IPS-20b (cell line): ENCODE measurements around the gene TMEM151B.

ENCODE experiments used
- H3K27ac ChIP-seq: one replicate; pipeline ENCODE4 v1.5.1; 2013; ENCODE audit warnings: low read length
- H3K27me3 ChIP-seq: 2 replicates; pipeline ENCODE4 v1.6.1; 2013; ENCODE audit warnings: mild to moderate bottlenecking, low read length, inconsistent platforms; ENCODE audit not compliant: insufficient read depth
- H3K36me3 ChIP-seq: 2 replicates; pipeline ENCODE4 v1.6.1; 2013; ENCODE audit warnings: low read depth, mild to moderate bottlenecking, inconsistent platforms, low read length, moderate library complexity; ENCODE audit not compliant: insufficient read depth
- H3K4me1 ChIP-seq: 2 replicates; pipeline ENCODE4 v1.6.1; 2013; ENCODE audit warnings: mild to moderate bottlenecking, control low read depth, inconsistent platforms, low read length, moderate library complexity; ENCODE audit not compliant: insufficient read depth
- H3K4me3 ChIP-seq: 2 replicates; pipeline ENCODE4 v1.5.1; 2013; ENCODE audit warnings: mild to moderate bottlenecking, low read length, inconsistent platforms
- H3K9ac ChIP-seq: 2 replicates; pipeline ENCODE4 v1.6.1; 2013; ENCODE audit warnings: low read depth, mild to moderate bottlenecking, inconsistent platforms, low read length, moderate library complexity
- H3K9me3 ChIP-seq: 2 replicates; pipeline ENCODE4 v1.6.1; 2013; ENCODE audit warnings: mild to moderate bottlenecking, low read depth, low read length, inconsistent platforms; ENCODE audit not compliant: insufficient read depth

Gene TMEM151B

DNA sequence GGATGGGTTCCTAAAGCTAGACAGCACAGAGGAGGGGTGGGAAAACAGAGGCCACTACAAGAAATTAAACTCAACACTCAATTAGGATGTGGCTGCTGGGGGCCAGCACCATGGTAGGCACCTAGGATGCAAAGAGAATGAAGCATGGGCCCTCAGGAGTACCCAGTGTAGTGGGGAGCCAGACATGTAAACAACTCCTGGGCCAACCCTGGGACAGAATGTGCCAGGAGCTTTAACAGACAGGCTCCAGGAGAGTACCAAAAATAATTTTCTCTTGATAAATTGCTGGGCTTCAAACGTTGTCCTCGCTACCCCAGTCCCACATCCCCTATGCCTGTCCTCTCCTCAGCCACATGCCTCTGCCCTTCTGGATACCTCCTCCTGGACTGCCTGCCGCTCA, 1.7 kb downstream of the TMEM151B start:
- H3K4me3 ChIP-seq = peak overlapping the region; percentile 65; the same call in 1 of the 2 replicates
- no peak overlapping the region; the same call in 1 of the 2 replicates for H3K9ac ChIP-seq
- H3K4me1 ChIP-seq = peaks cover 13% of the 10 kb centered on the region; the same call in 1 of the 2 replicates
- peaks cover 66% of the 10 kb centered on the region for H3K27me3 ChIP-seq
- H3K9me3 ChIP-seq = no peaks in the 10 kb centered on the region
- no peak overlapping the region for H3K27ac ChIP-seq
- H3K36me3 ChIP-seq = no peaks in the 10 kb centered on the region

GRCh38 chr6:44272529-44272928, 2.3 kb downstream of the TMEM151B start:
- H3K9ac ChIP-seq = no peak overlapping the region
- H3K4me1 ChIP-seq = peaks cover 13% of the 10 kb centered on the region; the same call in 1 of the 2 replicates
- H3K9me3 ChIP-seq = no peaks in the 10 kb centered on the region
- no peaks in the 10 kb centered on the region for H3K36me3 ChIP-seq
- H3K27ac ChIP-seq = no peak overlapping the region
- peaks cover 72% of the 10 kb centered on the region for H3K27me3 ChIP-seq
- no peak overlapping the region for H3K4me3 ChIP-seq

DNA sequence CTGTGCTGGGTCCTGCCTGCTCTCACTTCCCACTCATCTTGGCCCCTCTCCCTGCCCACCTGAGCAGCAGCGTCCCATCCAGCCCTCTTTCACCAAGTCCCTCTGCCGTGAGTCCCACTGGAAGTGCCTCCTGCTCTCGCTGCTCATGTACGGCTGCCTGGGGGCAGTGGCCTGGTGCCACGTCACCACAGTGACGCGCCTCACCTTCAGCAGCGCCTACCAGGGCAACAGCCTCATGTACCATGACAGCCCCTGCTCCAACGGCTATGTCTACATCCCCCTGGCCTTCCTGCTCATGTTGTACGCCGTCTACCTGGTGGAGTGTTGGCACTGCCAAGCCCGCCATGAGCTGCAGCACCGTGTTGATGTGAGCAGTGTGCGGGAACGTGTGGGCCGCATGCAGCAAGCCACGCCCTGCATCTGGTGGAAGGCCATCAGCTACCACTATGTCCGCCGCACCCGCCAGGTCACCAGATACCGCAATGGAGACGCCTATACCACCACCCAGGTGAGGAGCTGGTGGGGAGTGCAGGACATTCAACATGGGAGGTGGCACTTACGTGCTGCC, 2.8 kb downstream of the TMEM151B start:
- Histone ChIP-seq H3K27ac (no peak overlapping the region), H3K9ac (no peak overlapping the region), H3K27me3 (peaks cover 78% of the 10 kb centered on the region), H3K4me1 (peaks cover 13% of the 10 kb centered on the region; the same call in 1 of the 2 replicates), H3K9me3 (no peaks in the 10 kb centered on the region), H3K36me3 (no peaks in the 10 kb centered on the region), H3K4me3 (no peak overlapping the region)

DNA sequence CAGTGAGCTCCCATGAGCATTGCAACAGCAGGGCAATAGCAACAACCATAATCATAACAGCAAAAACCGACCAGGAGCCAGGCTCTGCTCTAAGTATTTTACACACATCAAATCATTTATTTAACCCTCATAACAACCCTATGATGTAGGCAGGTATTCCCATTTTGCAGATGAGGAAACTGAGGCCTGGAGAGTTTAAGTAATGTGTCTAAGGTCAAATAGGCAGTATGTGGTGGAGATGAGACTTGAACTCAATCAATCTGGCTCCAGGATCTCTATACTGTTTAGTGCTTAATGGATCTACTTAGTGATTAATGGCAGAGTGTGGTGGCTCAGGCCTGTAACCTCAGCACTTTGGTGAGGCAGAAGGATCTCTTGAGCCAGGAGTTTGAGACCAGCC, 3.4 kb downstream of the TMEM151B start:
- no peak overlapping the region for H3K9ac ChIP-seq
- H3K27me3 ChIP-seq = peaks cover 81% of the 10 kb centered on the region

DNA sequence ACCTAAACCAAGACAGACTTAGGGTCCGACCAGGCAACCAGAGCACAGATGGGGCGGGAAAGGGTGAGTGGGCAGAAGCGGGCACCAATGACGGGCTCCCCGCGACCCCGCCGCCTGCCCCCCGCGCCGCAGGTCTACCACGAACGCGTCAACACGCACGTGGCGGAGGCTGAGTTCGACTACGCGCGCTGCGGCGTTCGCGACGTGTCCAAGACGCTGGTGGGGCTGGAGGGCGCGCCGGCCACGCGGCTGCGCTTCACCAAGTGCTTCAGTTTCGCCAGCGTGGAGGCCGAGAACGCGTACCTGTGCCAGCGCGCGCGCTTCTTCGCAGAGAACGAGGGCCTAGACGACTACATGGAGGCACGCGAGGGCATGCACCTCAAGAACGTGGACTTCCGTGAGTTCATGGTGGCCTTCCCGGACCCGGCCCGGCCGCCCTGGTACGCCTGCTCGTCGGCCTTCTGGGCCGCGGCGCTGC, 5.1 kb downstream of the TMEM151B start:
- Histone ChIP-seq H3K4me1 (peaks cover 2% of the 10 kb centered on the region; the same call in 1 of the 2 replicates), H3K9ac (no peak overlapping the region), H3K9me3 (no peaks in the 10 kb centered on the region), H3K27ac (no peak overlapping the region), H3K27me3 (peaks cover 80% of the 10 kb centered on the region), H3K36me3 (no peaks in the 10 kb centered on the region), H3K4me3 (no peak overlapping the region; the same call in 1 of the 2 replicates)

More for the DNA sequence above, 3.4 kb downstream of the TMEM151B start:
- H3K9me3 ChIP-seq = no peaks in the 10 kb centered on the region
- no peak overlapping the region for H3K4me3 ChIP-seq
- no peak overlapping the region for H3K27ac ChIP-seq
- peaks cover 8% of the 10 kb centered on the region; the same call in 1 of the 2 replicates for H3K4me1 ChIP-seq
- H3K36me3 ChIP-seq = no peaks in the 10 kb centered on the region

DNA sequence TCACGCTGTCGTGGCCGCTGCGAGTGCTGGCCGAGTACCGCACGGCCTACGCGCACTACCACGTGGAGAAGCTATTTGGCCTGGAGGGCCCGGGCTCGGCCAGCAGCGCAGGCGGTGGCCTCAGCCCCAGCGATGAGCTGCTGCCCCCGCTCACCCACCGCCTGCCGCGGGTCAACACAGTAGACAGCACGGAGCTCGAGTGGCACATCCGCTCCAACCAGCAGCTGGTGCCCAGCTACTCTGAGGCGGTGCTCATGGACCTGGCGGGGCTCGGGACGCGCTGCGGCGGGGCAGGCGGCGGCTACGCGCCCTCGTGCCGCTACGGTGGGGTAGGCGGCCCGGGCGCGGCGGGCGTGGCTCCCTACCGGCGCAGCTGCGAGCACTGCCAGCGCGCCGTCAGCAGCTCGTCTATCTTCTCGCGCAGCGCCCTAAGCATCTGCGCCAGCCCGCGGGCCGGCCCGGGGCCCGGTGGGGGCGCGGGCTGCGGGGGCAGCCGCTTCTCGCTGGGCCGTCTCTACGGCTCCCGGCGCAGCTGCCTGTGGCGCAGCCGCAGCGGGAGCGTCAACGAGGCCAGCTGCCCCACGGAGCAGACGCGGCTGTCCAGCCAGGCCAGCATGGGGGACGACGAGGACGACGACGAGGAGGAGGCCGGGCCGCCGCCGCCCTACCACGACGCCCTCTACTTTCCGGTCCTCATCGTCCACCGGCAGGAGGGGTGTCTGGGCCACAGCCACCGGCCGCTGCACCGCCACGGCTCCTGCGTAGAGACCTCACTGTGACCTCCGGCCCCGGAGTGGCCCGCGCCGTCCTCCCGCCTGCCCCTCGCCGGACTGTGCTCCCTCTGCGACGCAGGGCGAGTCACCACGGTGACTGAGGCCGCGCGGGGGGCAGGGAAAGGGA, 5.7 kb downstream of the TMEM151B start:
- no peak overlapping the region; the same call in 1 of the 2 replicates for H3K4me3 ChIP-seq
- peaks cover 80% of the 10 kb centered on the region for H3K27me3 ChIP-seq
- H3K9me3 ChIP-seq = no peaks in the 10 kb centered on the region
- no peaks in the 10 kb centered on the region for H3K36me3 ChIP-seq
- H3K4me1 ChIP-seq = peaks cover 2% of the 10 kb centered on the region; the same call in 1 of the 2 replicates
- H3K9ac ChIP-seq = no peak overlapping the region
- no peak overlapping the region for H3K27ac ChIP-seq

- no peaks in the 10 kb centered on the region; the same call in 1 of the 2 replicates for H3K4me1 ChIP-seq
- no peaks in the 10 kb centered on the region for H3K9me3 ChIP-seq
- no peak overlapping the region for H3K27ac ChIP-seq
- H3K9ac ChIP-seq = no peak overlapping the region
- H3K27me3 ChIP-seq = peaks cover 76% of the 10 kb centered on the region
- no peaks in the 10 kb centered on the region for H3K36me3 ChIP-seq
- H3K4me3 ChIP-seq = no peak overlapping the region
Observed at GRCh38 chr6:44276667-44277640, 6.7 kb downstream of the TMEM151B start.

- Histone ChIP-seq H3K4me3 (no peak overlapping the region), H3K9ac (no peak overlapping the region), H3K27me3 (peaks cover 73% of the 10 kb centered on the region), H3K9me3 (no peaks in the 10 kb centered on the region), H3K36me3 (no peaks in the 10 kb centered on the region), H3K27ac (no peak overlapping the region), H3K4me1 (no peaks in the 10 kb centered on the region)
Observed at GRCh38 chr6:44277763-44278162, 7.5 kb downstream of the TMEM151B start.

DNA sequence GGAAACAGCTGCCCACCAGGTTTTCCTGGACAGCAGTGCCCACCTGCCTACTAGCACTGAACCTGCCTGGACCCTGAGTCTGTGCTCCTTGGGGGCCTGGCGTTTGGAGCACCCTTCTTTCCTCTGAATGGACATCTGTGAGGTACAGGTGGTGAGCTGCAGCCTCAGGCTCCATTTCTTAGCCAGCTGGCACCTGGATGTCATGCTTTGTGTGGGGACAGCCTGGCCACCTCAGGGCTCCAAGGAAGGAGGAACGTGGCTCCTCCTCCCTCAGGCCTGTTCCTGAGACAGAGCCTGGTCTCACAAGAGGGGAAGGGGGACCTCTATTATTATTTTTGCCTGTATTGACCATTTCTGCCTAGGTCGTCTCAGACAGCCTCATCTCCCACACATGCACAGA, 8.1 kb downstream of the TMEM151B start:
- Histone ChIP-seq H3K27me3 (peaks cover 72% of the 10 kb centered on the region), H3K4me3 (no peak overlapping the region), H3K27ac (no peak overlapping the region)

DNA sequence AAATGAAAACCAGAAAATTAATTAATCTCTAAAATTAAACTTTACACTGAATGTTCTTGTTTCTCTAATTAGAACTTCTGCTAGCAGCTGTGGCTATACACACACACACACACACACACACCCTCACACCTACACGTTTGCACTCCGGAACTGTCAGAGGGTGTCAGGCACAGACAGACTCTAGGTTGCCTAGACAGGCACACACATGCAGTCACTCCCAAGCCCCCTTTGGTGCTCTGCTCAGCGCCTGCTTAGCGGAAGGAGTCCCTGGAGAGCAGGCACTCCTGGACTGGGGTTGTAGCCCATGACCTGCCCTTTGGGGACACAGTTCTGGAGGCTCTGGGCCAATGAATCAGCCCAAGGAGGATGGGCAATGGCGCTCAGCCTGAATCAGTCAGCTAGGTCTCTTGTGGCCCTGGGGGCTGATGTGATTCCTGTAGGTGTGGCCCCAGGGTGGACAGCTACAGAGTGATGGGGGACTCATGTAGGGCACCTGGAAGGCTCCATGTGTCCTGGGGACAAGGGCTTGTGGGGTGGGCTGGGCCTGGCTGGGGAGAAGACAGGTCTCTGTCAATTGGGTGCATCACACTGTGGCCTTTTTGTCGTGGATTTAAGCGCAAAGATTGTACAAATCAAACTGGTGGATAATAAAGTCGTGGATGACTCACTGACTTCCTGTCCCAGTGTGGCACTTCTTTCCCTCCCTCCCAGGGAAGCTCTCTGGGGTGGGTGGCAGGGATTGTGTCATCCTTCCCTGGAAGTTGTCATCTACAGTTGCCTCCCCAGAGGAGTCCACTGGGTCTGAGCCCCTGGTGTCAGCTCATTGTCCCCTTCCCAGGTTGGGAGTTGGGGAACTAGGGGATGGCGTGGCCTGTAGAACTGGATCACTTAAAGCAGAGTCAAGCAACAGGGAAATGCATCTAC, 8.8 kb downstream of the TMEM151B start:
- no peaks in the 10 kb centered on the region for H3K4me1 ChIP-seq
- no peaks in the 10 kb centered on the region for H3K36me3 ChIP-seq
- H3K9ac ChIP-seq = no peak overlapping the region
- H3K9me3 ChIP-seq = no peaks in the 10 kb centered on the region
- H3K27ac ChIP-seq = no peak overlapping the region
- no peak overlapping the region for H3K4me3 ChIP-seq
- peaks cover 76% of the 10 kb centered on the region for H3K27me3 ChIP-seq

More for the DNA sequence above, 8.1 kb downstream of the TMEM151B start:
- Histone ChIP-seq H3K36me3 (no peaks in the 10 kb centered on the region), H3K9ac (no peak overlapping the region), H3K4me1 (no peaks in the 10 kb centered on the region), H3K9me3 (no peaks in the 10 kb centered on the region)
